Measurements from ENCODE around the gene RAB32.

Gene RAB32

DNA sequence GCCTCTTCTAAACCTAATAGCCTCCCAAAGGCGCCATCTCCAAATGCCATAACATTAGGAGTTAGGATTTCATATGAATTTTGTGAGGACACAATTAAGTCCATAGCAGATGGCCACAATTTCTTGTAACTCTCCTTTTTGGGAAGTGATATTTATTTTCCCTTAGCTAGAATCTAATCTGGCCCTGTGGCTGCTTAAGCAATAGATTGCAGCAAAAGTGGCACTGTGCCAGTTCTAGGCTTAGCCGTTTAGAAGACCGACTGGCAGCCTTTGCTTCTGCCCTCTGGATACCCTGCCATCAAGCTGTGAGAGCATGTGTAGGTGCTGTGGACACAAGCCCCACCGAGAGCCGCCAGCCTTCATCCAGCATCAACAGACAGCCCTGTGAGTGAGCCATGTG, 39.2 kb downstream of the RAB32 start:
- DNase-seq (ENCODE audit: low read depth): no peak

DNA sequence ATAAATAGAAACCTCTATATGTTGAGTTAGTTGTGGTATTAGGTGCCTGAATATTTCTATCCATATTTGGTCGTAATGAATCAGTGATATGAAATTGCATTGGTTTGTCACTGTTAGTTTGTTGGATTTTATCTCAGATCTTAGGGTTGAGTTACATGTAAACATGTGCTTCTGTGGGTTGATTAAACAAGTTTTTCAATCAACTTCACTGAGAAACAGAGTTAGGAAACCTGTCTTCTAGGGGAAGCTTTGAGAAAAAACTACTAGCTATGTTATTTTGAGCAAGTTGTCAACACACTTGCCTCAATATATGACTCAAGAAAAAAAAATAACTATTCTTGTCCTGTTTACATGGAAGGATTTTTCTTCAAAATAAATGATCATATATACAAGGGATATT, 40.3 kb downstream of the RAB32 start:
- DNase-seq (ENCODE audit: low read depth): no peak

DNA sequence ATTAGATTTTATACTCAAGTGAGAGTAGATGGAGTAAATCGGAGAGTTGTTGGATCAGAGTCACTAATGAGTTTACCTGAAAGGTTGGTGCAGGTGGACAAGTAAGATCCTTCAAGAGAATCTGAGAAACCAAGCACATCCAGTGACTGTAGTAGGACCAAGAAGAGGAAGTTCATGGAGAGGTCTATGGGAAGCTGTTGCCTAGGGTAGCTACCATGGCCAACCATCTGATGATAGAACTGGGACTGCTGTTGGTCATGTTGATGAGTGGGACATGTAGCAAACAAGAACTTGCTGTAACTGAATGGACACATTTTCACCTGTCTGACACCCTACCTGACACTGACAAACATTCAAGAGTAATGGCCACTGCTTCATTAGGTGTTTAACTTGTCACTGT, 43.8 kb downstream of the RAB32 start:
- DNase-seq (ENCODE audit: low read depth): no peak

DNA sequence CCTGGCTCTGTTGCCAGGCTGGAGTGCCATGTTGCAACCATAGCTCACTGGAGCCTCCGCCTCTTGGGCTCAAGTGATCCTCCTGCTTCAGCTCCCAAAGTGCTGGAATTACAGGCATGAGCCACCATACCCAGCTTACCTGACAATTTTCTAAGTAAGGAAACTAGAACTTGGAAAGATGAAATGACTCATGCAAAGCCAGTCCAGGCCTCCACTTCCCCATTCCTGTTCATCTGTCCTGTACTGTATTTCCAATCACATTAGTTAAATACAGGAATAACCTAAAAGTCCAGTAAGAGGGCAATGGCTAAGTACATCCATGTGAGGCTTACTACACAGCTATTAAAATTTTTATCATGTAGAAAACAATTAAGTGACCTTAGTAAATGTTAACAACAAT, 46.9 kb downstream of the RAB32 start:
- no peak for DNase-seq (ENCODE audit: low read depth)

DNA sequence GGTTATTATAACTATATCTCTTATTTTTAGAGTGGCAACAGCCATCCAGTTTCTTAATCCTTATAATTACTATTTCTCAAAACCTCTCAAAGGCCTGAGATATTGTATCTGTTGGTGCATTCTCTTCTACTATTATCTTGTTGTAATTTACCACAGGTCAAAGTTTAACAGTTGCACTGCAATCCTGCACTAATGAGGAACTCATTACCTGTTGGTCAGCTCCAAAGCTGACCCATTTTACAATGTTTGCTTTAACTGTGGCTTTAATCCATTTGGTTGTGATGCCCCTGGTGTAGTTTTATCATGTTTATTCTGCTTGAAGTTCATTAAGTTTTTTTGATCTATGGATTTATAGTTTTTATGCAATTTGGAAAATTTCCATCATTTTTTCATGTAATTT, 48.8 kb downstream of the RAB32 start:
- DNase-seq (ENCODE audit: low read depth): no peak

DNA sequence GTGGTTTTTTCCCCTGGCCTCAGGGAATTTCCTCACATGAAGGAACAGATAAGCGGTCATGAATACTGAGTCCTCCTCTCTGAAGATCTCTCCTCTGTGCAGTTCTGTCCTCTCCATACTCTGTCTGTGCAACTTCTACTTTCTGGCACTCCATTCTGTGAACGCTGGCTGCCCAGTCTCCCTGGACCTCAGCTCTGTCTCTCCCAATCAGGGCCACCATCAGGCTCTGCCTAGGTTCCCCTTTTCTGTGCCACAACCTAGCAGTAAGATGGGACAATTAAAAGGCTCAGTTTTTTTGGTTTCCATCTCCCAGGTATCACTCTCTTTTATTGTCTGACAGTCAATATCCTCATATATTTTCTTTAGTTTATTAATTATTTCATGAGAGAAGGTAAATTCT, 50.4 kb downstream of the RAB32 start:
- DNase-seq (ENCODE audit: low read depth): no peak

DNA sequence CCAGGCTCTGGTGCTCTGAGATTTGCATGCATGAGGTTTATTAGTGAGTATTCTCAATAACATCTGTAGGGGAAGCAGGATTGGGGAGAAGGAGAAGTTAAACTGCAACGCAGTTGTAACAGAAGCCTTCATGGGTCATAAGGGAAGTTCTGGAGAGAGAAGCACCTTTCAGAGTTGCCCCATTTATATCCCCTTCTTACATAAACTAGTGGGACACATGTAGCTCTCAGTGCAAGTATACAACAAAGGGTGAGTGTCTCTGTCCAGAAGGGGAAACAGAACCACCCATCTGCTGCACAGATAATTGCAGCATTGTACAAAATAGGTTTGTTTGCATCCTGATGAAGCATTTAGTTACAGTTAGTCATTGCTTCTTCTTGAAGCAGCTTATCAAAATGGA, 50.9 kb downstream of the RAB32 start:
- no peak for DNase-seq (ENCODE audit: low read depth)

DNA sequence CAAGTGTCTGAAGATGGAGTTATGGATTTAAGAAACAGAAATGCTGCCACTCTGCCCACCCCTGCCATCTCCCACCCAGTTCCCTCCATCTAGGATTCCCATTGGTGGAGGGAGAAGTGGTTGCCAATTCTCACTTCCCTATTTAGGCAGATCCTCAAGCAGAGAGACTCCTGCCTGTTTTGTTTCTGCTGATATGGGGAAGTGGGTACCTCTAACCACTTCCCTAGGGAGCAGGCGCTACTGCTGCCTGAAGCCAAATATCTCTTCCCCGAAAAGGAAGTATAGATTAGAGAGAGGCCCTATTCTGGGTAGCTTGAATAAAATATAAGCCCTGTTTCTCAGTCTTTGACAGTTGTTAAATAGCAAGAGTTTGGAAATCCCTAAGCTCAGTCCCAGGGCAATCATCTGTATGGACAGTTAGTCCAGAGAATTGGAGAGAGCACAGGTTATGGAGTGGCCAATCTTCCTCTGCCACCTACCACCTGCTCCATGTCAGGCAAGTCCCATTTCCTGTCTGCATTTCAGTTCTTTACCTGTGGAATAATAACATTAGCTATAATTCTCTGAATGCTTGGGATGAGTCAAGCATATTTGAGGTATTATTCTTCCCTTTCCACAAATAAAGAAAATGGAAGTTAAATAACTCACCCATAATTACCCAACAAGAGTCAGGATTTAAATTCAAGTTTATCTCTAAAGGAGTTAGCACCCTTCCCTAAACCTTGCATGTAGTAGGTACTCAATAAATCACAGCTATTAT, 52.5 kb downstream of the RAB32 start:
- no peak for DNase-seq (ENCODE audit: low read depth)

DNA sequence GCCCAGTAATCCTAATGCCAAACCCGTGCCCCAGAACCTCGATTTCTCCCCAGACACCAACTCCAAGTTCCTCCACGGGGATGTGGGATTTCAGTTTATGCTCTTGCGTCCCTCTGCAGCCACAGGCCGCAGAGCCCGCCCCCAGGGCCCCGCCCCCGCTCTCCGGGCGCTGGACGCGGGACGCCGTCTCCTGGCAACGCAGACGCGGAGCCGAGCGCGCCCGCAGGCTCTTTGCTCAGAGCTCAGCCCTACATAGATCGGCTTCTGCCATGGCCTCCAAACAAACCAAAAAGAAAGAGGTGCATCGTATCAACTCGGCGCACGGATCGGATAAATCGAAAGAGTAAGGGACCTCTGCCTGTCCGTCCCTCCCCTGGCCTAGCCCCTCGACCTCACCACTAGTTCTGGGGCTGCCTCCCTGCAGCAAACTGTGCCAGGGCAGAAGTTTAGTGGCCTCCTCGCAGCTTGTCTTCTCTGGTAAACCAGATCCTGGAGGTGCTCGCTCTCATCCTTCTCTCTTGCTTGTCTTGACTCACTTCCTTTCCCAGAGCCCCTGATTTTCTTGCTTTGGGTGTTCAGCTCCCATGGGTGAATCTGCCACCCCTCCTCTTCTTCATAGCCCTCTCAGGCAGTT, 55.3 kb downstream of the RAB32 start, which contains the start of gene ADGB:
TSS of gene ADGB (plus strand) at position 201 of the 634 bp plus-strand sequence. CDS start at position 270, 69 bp downstream.
- no peak for DNase-seq (ENCODE audit: low read depth)

DNA sequence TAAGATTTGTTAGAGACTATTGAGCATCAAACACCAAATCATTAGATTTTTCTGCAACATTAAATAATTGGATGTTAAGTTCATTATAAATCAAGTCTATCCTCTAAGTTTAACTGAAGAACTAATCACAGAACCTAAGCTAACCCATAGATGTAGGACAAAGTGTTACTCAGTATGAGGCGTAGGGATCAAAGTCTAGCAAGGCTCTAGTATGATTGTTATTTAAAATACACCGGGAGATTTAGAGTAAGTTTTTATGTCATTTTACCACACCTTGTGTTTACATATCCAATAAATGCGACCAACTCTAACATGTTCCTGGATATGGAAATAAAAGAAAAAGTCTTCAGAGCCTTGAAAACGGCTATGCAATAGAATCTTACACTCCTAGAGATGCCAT, 57.7 kb downstream of the RAB32 start:
- DNase-seq (ENCODE audit: low read depth): no peak

DNA sequence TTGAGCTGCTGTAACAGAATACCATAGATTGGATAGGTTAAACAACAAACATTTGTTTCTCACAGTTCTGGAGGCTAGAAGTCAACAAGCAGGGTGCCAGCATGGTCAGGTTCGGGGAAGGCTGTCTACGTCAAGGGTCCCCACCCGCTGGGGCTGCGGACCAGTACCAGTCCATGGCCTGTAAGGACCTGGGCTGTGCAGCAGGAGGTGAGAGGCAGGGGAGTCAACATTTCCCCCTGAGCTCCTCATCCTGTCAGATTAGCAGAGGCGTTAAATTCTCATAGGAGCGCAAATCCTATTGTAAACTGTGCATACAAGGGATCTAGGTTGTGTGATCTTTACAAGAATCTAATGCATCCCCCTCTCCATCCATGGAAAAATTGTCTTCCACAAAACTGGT, 58.9 kb downstream of the RAB32 start:
- no peak for DNase-seq (ENCODE audit: low read depth)
